Measurements from ENCODE around the gene DES. TPM values are rescaled to one million over a fixed set of nuclear protein-coding genes. Genes with fewer than 3 reads are reported as not detected.
A peak's percentile ranks its signal among the peaks of the same experiment; 100 is the strongest.

Gene DES
- total and polyA plus RNA-seq, 2 experiments from 2014 or later: 1.3 to 2.0 TPM

GRCh38 chr2:219449609-219450008 is 31.4 kb downstream of the DES start:
- peak overlapping the region; percentile 85; the same call in 1 of the 2 replicates for H3K4me2 ChIP-seq
- H3K4me3 ChIP-seq: peak overlapping the region; percentile 56
- H3K36me3 ChIP-seq (ENCODE audit: insufficient read depth): no peaks in the 10 kb centered on the region
- H3K4me1 Mint-ChIP-seq: peaks cover 37% of the 10 kb centered on the region
- H3K4me3 Mint-ChIP-seq: peak overlapping the region; percentile 45; the same call in 1 of the 3 replicates
- no peak for ATAC-seq
- peaks cover 31% of the 10 kb centered on the region for H3K4me1 ChIP-seq (ENCODE audit: insufficient read depth)
- 0 out of 2 replicates have a peak, but pooled peaks cover 4% of the 10 kb centered on the region for H3F3A ChIP-seq (replicated peaks; ENCODE audit: low read depth)
- TF ChIP-seq, protein P1, sequence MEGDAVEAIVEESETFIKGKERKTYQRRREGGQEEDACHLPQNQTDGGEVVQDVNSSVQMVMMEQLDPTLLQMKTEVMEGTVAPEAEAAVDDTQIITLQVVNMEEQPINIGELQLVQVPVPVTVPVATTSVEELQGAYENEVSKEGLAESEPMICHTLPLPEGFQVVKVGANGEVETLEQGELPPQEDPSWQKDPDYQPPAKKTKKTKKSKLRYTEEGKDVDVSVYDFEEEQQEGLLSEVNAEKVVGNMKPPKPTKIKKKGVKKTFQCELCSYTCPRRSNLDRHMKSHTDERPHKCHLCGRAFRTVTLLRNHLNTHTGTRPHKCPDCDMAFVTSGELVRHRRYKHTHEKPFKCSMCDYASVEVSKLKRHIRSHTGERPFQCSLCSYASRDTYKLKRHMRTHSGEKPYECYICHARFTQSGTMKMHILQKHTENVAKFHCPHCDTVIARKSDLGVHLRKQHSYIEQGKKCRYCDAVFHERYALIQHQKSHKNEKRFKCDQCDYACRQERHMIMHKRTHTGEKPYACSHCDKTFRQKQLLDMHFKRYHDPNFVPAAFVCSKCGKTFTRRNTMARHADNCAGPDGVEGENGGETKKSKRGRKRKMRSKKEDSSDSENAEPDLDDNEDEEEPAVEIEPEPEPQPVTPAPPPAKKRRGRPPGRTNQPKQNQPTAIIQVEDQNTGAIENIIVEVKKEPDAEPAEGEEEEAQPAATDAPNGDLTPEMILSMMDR (conservative IDR thresholded peaks at IDR 0.05; ENCODE audit: low read depth in 2 of 2): no peak
- TF ChIP-seq ZNF331 (CRISPR knock-in tag; IDR thresholded peaks at IDR 0.05; ENCODE audit: low read depth): no peak
- no peak for TF ChIP-seq EZH2 (IDR thresholded peaks at IDR 0.05; ENCODE audit: low read depth, unreplicated experiment)
- TF ChIP-seq JUNB (IDR thresholded peaks at IDR 0.05; ENCODE audit: unreplicated experiment): no peak
- no peak for TF ChIP-seq CREB1 (CRISPR knock-in tag; IDR thresholded peaks at IDR 0.05; ENCODE audit: low read depth)
- TF ChIP-seq ZNF114 (CRISPR knock-in tag; IDR thresholded peaks at IDR 0.05): no peak
- no peak for TF ChIP-seq EZH2phosphoT487 (IDR thresholded peaks at IDR 0.05; ENCODE audit: unreplicated experiment)
- no peak for TF ChIP-seq NANOG (IDR thresholded peaks at IDR 0.05; ENCODE audit: borderline replicate concordance)
- TF ChIP-seq STAT1 (IDR thresholded peaks at IDR 0.05; ENCODE audit: unreplicated experiment): no peak
- no peak for TF ChIP-seq ZNF462 (CRISPR knock-in tag; IDR thresholded peaks at IDR 0.05)
- TF ChIP-seq ETS1 (IDR thresholded peaks at IDR 0.05): no peak
- TF ChIP-seq POLR2AphosphoS5 (IDR thresholded peaks at IDR 0.05; ENCODE audit: low read depth): no peak
- no peak for TF ChIP-seq REST (IDR thresholded peaks at IDR 0.05; ENCODE audit: unreplicated experiment)
- no peaks in the 10 kb centered on the region for H3K79me2 ChIP-seq (replicated peaks; ENCODE audit: insufficient read depth)
- no peaks in the 10 kb centered on the region for H3K9me3 Mint-ChIP-seq
- H3K27ac ChIP-seq (ENCODE audit: low read depth): no peak overlapping the region
- H3K27me3 Mint-ChIP-seq (ENCODE audit: insufficient read depth, low read depth, poor library complexity): peaks cover 33% of the 10 kb centered on the region
- H3K27me3 ChIP-seq (ENCODE audit: insufficient read depth): peaks cover 26% of the 10 kb centered on the region
- H2AFZ ChIP-seq: no peak overlapping the region
- H3K9me2 ChIP-seq (ENCODE audit: insufficient read depth): no peaks in the 10 kb centered on the region
- H3K36me3 Mint-ChIP-seq (ENCODE audit: low read depth): peaks cover 5% of the 10 kb centered on the region; the same call in 2 of the 3 replicates
- DNase-seq (ENCODE audit: low spot score): no peak
- H4K20me1 ChIP-seq (replicated peaks; ENCODE audit: insufficient read depth): no peaks in the 10 kb centered on the region; the same call in 1 of the 2 replicates
- no peak overlapping the region for H3K27ac Mint-ChIP-seq
